ENCODE results near the gene KCNQ1OT1. TPM values are rescaled to one million over a fixed set of nuclear protein-coding genes. Genes with fewer than 3 reads are reported as not detected.

The KCNQ1OT1 gene
- total RNA-seq, 1 experiment from 2014 or later, result 1.2 TPM

- Histone ChIP-seq H3K27ac (ENCODE audit: insufficient read length, low read depth, low read length) (no peak overlapping the region), H2BK20ac (ENCODE audit: low read depth, low read length, poor library complexity, severe bottlenecking) (no peak overlapping the region), H3K9ac (ENCODE audit: extremely low read depth, insufficient read length, low read length) (no peak overlapping the region), H3K56ac (ENCODE audit: insufficient read length, low read depth, low read length) (no peak overlapping the region), H2AFZ (ENCODE audit: low read length) (no peak overlapping the region), H3K9me3 (ENCODE audit: control insufficient read depth, low read depth, low read length) (peaks cover 50% of the 10 kb centered on the region), H3K14ac (ENCODE audit: insufficient read depth, low read length) (no peak overlapping the region), H3K18ac (ENCODE audit: insufficient read length, low read depth, low read length) (no peak overlapping the region), H3K79me2 (ENCODE audit: insufficient read depth, low read length) (no peaks in the 10 kb centered on the region), H4K20me1 (ENCODE audit: control insufficient read depth, insufficient read depth, insufficient read length) (no peaks in the 10 kb centered on the region), H3K23me2 (ENCODE audit: insufficient read length, low read depth, low read length, poor library complexity, severe bottlenecking) (no peaks in the 10 kb centered on the region), H2AK5ac (ENCODE audit: insufficient read length, low read length) (no peak overlapping the region), H4K5ac (ENCODE audit: insufficient read length, low read depth, low read length) (no peak overlapping the region), H3K4ac (ENCODE audit: low read depth, low read length) (no peak overlapping the region), H3K4me1 (ENCODE audit: insufficient read depth, low read length) (no peaks in the 10 kb centered on the region), H2BK15ac (ENCODE audit: low read depth, low read length) (no peak overlapping the region), H4K91ac (ENCODE audit: insufficient read length, low read depth, low read length) (no peak overlapping the region), H3K4me2 (ENCODE audit: insufficient read depth, insufficient read length, low read length) (no peak overlapping the region), H3T11ph (ENCODE audit: low read length) (no peak overlapping the region), H3K79me1 (ENCODE audit: insufficient read depth, low read depth, low read length, poor library complexity, severe bottlenecking) (no peaks in the 10 kb centered on the region), H3K27me3 (ENCODE audit: insufficient read depth, low read length) (peaks cover 10% of the 10 kb centered on the region; the same call in 1 of the 2 replicates), H2BK5ac (ENCODE audit: insufficient read length, low read length) (no peak overlapping the region), H2BK120ac (ENCODE audit: low read depth, low read length, poor library complexity, severe bottlenecking) (no peak overlapping the region), H2BK12ac (ENCODE audit: insufficient read length, low read depth, low read length) (no peak overlapping the region), H3K23ac (ENCODE audit: insufficient read length, low read depth, low read length) (no peak overlapping the region), H4K8ac (replicated peaks; ENCODE audit: insufficient read length, low read depth, low read length) (no peak overlapping the region)
- DNase-seq, result no peak
- H3K36me3 Mint-ChIP-seq (ENCODE audit: insufficient read depth in 1 of 3, low read depth in 3 of 3), result peaks cover 45 to 59% (median 51%) of the 10 kb centered on the region in 3 experiments
- TF ChIP-seq CTCF (conservative IDR thresholded peaks at IDR 0.05), result no peak
- H3K4me3 Mint-ChIP-seq, result no peak overlapping the region
- H3K27ac Mint-ChIP-seq, result no peak overlapping the region
- peaks cover 90 to 98% of the 10 kb centered on the region in 2 experiments for H3K9me3 Mint-ChIP-seq
- H3K4me1 Mint-ChIP-seq, result peaks cover 5 to 10% of the 10 kb centered on the region in 2 experiments; a peak in 3 of 4 replicates
- H3K27me3 Mint-ChIP-seq (ENCODE audit: low read depth), result peaks cover 93% of the 10 kb centered on the region
- no CpG with 5 or more reads among the region's 7 CpGs for WGBS (ENCODE audit: extremely low coverage, insufficient read length, low lambda C conversion rate)
These were observed 47.9 kb downstream of the KCNQ1OT1 start for GRCh38 chr11:2651826-2652271.
